OCI-LY3 (cell line): Measurements from ENCODE around the gene CD3E.

Experiments used
- H2AFZ ChIP-seq: fragments of 200-600, 300-600 bp; shearing (Covaris generic); 2 replicates; pipeline ENCODE4 v1.6.0; 2014; ENCODE audit warnings: antibody characterized with exemption, low read depth, low read length
- H3K27ac ChIP-seq: fragments of 200-600, 300-600 bp; sonication (generic); 2 replicates; pipeline ENCODE4 v1.5.1; 2014; ENCODE audit warnings: mild to moderate bottlenecking, low read length, moderate library complexity, mixed read lengths
- H3K27me3 ChIP-seq: fragments of 200-600, 300-600 bp; sonication (generic); 2 replicates; pipeline ENCODE4 v1.6.1; 2014; ENCODE audit warnings: low read depth, low read length, mixed read lengths
- H3K36me3 ChIP-seq: fragments of 200-600, 300-600 bp; sonication (generic); replicated peaks from 2 replicates; pipeline ENCODE3; 2014; ENCODE audit warnings: low read depth, low read length, mixed read lengths
- H3K4me1 ChIP-seq: fragments of 300-600, 200-600 bp; sonication (generic); 2 replicates; pipeline ENCODE4 v1.6.1; 2014; ENCODE audit warnings: low read length, mixed read lengths
- H3K4me2 ChIP-seq: fragments of 200-600, 300-600 bp; sonication (generic); 2 replicates; pipeline ENCODE4 v1.6.1; 2014; ENCODE audit warnings: low read length, mixed read lengths
- H3K4me3 ChIP-seq: fragments of 300-600, 200-600 bp; sonication (generic); 2 replicates; pipeline ENCODE4 v1.5.1; 2014; ENCODE audit warnings: antibody characterized with exemption, mild to moderate bottlenecking, low read length, moderate library complexity
- H3K79me2 ChIP-seq: fragments of 300-600, 200-600 bp; shearing (Covaris generic); 2 replicates; pipeline ENCODE4 v1.6.1; 2014; ENCODE audit warnings: mild to moderate bottlenecking, low read length, mixed read lengths
- H3K9ac ChIP-seq: fragments of 300-600, 200-600 bp; shearing (Covaris generic); 2 replicates; pipeline ENCODE4 v1.6.0; 2014; ENCODE audit warnings: mild to moderate bottlenecking, low read length, moderate library complexity
- H3K9me3 ChIP-seq: fragments of 200-600, 300-600 bp; shearing (Covaris generic); 2 replicates; pipeline ENCODE4 v1.6.1; 2014; ENCODE audit warnings: low read length, mixed read lengths; ENCODE audit not compliant: insufficient read depth
- H4K20me1 ChIP-seq: fragments of 200-600, 300-600 bp; sonication (generic); 2 replicates; pipeline ENCODE4 v1.6.1; 2016; ENCODE audit warnings: low read length, mixed read lengths; ENCODE audit not compliant: insufficient read depth
- EZH2phosphoT487 ChIP-seq: fragments of 200-600 bp; shearing (Covaris generic); IDR thresholded peaks from 2 replicates; pipeline ENCODE4 v1.6.1; 2018; ENCODE audit warnings: antibody characterized with exemption, mixed run types, low read depth
- TF ChIP-seq, protein P1 (sequence below): fragments of 200-600, 300-600 bp; sonication (generic); IDR thresholded peaks from 2 replicates; pipeline ENCODE4 v1.5.1; 2014; ENCODE audit warnings: antibody characterized with exemption, low read length, low read depth

CD3E gene

DNA sequence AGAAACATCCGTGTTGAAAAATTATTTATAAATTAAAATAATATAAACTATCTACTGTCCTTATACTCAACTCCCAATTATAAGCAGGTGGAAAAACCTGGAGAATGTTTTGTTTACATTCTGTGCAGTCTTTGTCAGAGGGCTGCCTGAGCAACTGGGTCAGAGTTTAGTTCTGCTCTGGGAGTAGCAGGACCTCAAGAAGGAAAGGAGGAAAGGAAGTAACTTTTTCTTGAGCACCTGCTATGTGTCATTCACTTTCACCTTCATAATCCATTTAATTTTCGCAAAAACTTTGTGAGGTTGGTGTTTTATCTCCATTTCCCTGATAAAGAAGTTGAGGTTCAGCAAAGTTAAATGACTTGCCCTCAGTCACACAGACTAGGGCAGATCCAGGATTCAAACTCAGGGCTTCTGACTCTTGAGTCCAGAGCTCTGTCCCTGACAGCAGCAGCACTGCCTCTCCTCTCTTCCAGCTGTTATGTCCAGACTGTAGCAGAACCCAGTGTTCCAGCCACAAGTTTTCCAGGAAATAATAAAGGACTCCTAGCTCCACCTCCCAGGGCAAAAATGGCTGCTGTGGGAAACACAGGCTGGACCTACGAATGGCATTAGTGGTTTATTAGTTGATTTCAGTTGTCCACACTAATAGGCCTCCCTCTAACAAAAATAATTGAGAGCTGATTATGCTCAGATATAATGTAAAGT lies 6.4 kb downstream of the CD3E start:
- H3K4me1 ChIP-seq: no peaks in the 10 kb centered on the region
- TF ChIP-seq EZH2phosphoT487: no peak
- TF ChIP-seq, protein P1, sequence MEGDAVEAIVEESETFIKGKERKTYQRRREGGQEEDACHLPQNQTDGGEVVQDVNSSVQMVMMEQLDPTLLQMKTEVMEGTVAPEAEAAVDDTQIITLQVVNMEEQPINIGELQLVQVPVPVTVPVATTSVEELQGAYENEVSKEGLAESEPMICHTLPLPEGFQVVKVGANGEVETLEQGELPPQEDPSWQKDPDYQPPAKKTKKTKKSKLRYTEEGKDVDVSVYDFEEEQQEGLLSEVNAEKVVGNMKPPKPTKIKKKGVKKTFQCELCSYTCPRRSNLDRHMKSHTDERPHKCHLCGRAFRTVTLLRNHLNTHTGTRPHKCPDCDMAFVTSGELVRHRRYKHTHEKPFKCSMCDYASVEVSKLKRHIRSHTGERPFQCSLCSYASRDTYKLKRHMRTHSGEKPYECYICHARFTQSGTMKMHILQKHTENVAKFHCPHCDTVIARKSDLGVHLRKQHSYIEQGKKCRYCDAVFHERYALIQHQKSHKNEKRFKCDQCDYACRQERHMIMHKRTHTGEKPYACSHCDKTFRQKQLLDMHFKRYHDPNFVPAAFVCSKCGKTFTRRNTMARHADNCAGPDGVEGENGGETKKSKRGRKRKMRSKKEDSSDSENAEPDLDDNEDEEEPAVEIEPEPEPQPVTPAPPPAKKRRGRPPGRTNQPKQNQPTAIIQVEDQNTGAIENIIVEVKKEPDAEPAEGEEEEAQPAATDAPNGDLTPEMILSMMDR: no peak
- H4K20me1 ChIP-seq: no peaks in the 10 kb centered on the region
- no peak overlapping the region for H3K27ac ChIP-seq
- no peaks in the 10 kb centered on the region for H3K79me2 ChIP-seq
- H3K36me3 ChIP-seq: no peaks in the 10 kb centered on the region
- peaks cover 13% of the 10 kb centered on the region for H3K27me3 ChIP-seq
- H3K4me3 ChIP-seq: no peak overlapping the region
- H2AFZ ChIP-seq: no peak overlapping the region
- H3K4me2 ChIP-seq: no peak overlapping the region
- no peaks in the 10 kb centered on the region for H3K9me3 ChIP-seq
- no peak overlapping the region for H3K9ac ChIP-seq

- Histone ChIP-seq H3K4me1 (peaks cover 5% of the 10 kb centered on the region), H3K27me3 (peaks cover 13% of the 10 kb centered on the region), H3K27ac (no peak overlapping the region), H3K9ac (no peak overlapping the region), H3K4me2 (no peak overlapping the region), H2AFZ (no peak overlapping the region), H3K36me3 (no peaks in the 10 kb centered on the region), H3K4me3 (no peak overlapping the region), H3K79me2 (no peaks in the 10 kb centered on the region), H4K20me1 (no peaks in the 10 kb centered on the region), H3K9me3 (no peaks in the 10 kb centered on the region)
- TF ChIP-seq, protein P1: no peak
- TF ChIP-seq EZH2phosphoT487: no peak
These were observed 7.0 kb downstream of the CD3E start for GRCh38 chr11:118311518-118311917.

- no peaks in the 10 kb centered on the region for H3K36me3 ChIP-seq
- H4K20me1 ChIP-seq: no peaks in the 10 kb centered on the region
- H3K79me2 ChIP-seq: no peaks in the 10 kb centered on the region
- no peaks in the 10 kb centered on the region for H3K9me3 ChIP-seq
- H3K27ac ChIP-seq: no peak overlapping the region
- H3K4me1 ChIP-seq: peaks cover 12% of the 10 kb centered on the region
- no peak overlapping the region for H3K4me2 ChIP-seq
- H3K4me3 ChIP-seq: no peak overlapping the region
- TF ChIP-seq, protein P1: no peak
- no peak for TF ChIP-seq EZH2phosphoT487
- H2AFZ ChIP-seq: no peak overlapping the region
- peaks cover 13% of the 10 kb centered on the region for H3K27me3 ChIP-seq
- H3K9ac ChIP-seq: no peak overlapping the region
These were observed 7.8 kb downstream of the CD3E start for GRCh38 chr11:118312328-118312727.

GRCh38 chr11:118313242-118313641 lies 8.7 kb downstream of the CD3E start:
- Histone ChIP-seq H3K27me3 (peaks cover 13% of the 10 kb centered on the region), H3K79me2 (no peaks in the 10 kb centered on the region), H3K4me3 (no peak overlapping the region), H3K4me1 (peaks cover 12% of the 10 kb centered on the region), H2AFZ (no peak overlapping the region), H3K4me2 (no peak overlapping the region), H3K27ac (no peak overlapping the region), H3K9ac (no peak overlapping the region), H4K20me1 (no peaks in the 10 kb centered on the region), H3K9me3 (no peaks in the 10 kb centered on the region), H3K36me3 (no peaks in the 10 kb centered on the region)
- no peak for TF ChIP-seq EZH2phosphoT487
- TF ChIP-seq, protein P1: no peak
